Neuronal stem cell (in vitro differentiated cells): ENCODE measurements around the gene HOXA11. TPM values are rescaled to one million over a fixed set of nuclear protein-coding genes. Genes with fewer than 3 reads are reported as not detected.

Source experiments
- DNase-seq: peaks from one replicate; pipeline ENCODE4 v3.0.0-alpha.2; 2013; ENCODE audit warnings: low spot score
- H2AFZ ChIP-seq: one replicate; pipeline ENCODE4 v1.6.1; 2013; ENCODE audit warnings: mild to moderate bottlenecking, low read length, inconsistent platforms
- H2AK5ac ChIP-seq: 2 replicates; pipeline ENCODE4 v1.6.1; 2013; ENCODE audit warnings: low read depth, mild to moderate bottlenecking, inconsistent platforms, low read length, moderate library complexity, mixed read lengths
- H2BK120ac ChIP-seq: 2 replicates; pipeline ENCODE4 v1.6.1; 2013; ENCODE audit warnings: low read depth, mild to moderate bottlenecking, inconsistent platforms, low read length, moderate library complexity, mixed read lengths
- H2BK12ac ChIP-seq: one replicate; pipeline ENCODE4 v1.6.1; 2013; ENCODE audit warnings: low read length, inconsistent platforms
- H2BK15ac ChIP-seq: 2 replicates; pipeline ENCODE4 v1.6.1; 2013; ENCODE audit warnings: mild to moderate bottlenecking, low read length, inconsistent platforms, mixed read lengths
- H2BK5ac ChIP-seq: one replicate; pipeline ENCODE4 v1.6.1; 2013; ENCODE audit warnings: inconsistent platforms, mild to moderate bottlenecking, low read length, moderate library complexity
- H3K14ac ChIP-seq: one replicate; pipeline ENCODE4 v1.6.1; 2013; ENCODE audit warnings: low read length, inconsistent platforms
- H3K18ac ChIP-seq: 2 replicates; pipeline ENCODE4 v1.6.1; 2013; ENCODE audit warnings: low read length, inconsistent platforms
- H3K23ac ChIP-seq: 2 replicates; pipeline ENCODE4 v1.6.1; 2013; ENCODE audit warnings: low read depth, mild to moderate bottlenecking, mixed read lengths, low read length, inconsistent platforms; ENCODE audit not compliant: poor library complexity
- H3K27ac ChIP-seq: replicated peaks from 3 replicates; pipeline ENCODE4 v1.5.1; 2013; ENCODE audit warnings: low read length, inconsistent platforms
- H3K27me3 ChIP-seq, 3 experiments: 2 replicates each; pipeline ENCODE4 v1.6.1; 2013; ENCODE audit warnings: low read length in 3 of 3, mild to moderate bottlenecking in 2 of 3, inconsistent platforms in 1 of 3, low read depth in 1 of 3, mixed read lengths in 1 of 3, moderate library complexity in 1 of 3; ENCODE audit not compliant: control insufficient read depth in 3 of 3, insufficient read depth in 3 of 3
- H3K36me3 ChIP-seq, 2 donors: replicated peaks in 1 of 2; 2 replicates each; pipeline ENCODE4 v1.6.1; 2013; ENCODE audit warnings: low read length in 2 of 2; ENCODE audit not compliant: control insufficient read depth in 2 of 2, insufficient read depth in 2 of 2
- H3K4ac ChIP-seq: 2 replicates; pipeline ENCODE4 v1.6.1; 2013; ENCODE audit warnings: inconsistent platforms, mild to moderate bottlenecking, low read length, moderate library complexity
- H3K4me1 ChIP-seq, 2 donors: 1 replicate in 1 of 2; 2 replicates in 1 of 2; pipeline ENCODE4 v1.6.1; 2013; ENCODE audit warnings: low read length in 2 of 2, low read depth in 1 of 2; ENCODE audit not compliant: control insufficient read depth in 2 of 2, insufficient read depth in 1 of 2
- H3K4me2 ChIP-seq: one replicate; pipeline ENCODE4 v1.6.1; 2013; ENCODE audit warnings: mild to moderate bottlenecking, low read length, inconsistent platforms; ENCODE audit not compliant: insufficient read depth, poor library complexity, severe bottlenecking
- H3K4me3 ChIP-seq, 2 donors: 2 replicates each; pipeline ENCODE4 v1.5.1; 2013; ENCODE audit warnings: low read length in 2 of 2, mild to moderate bottlenecking in 2 of 2, inconsistent platforms in 1 of 2, moderate library complexity in 1 of 2
- H3K79me1 ChIP-seq: one replicate; pipeline ENCODE4 v1.6.1; 2013; ENCODE audit warnings: low read depth, mild to moderate bottlenecking, inconsistent platforms, low read length, moderate library complexity
- H3K9ac ChIP-seq: one replicate; pipeline ENCODE4 v1.6.1; 2013; ENCODE audit warnings: mild to moderate bottlenecking, low read depth, low read length, inconsistent platforms; ENCODE audit not compliant: poor library complexity
- H3K9me3 ChIP-seq, 2 donors: replicated peaks in 1 of 2; 2 replicates each; pipeline versions ENCODE3 to v1.6.1; 2013; ENCODE audit warnings: low read length in 2 of 2, mild to moderate bottlenecking in 2 of 2, inconsistent platforms in 1 of 2, low read depth in 1 of 2, mixed read lengths in 1 of 2, moderate library complexity in 1 of 2; ENCODE audit not compliant: control insufficient read depth in 2 of 2, insufficient read depth in 1 of 2
- H4K8ac ChIP-seq: one replicate; pipeline ENCODE4 v1.6.1; 2013; ENCODE audit warnings: low read depth, mild to moderate bottlenecking, inconsistent platforms, low read length, moderate library complexity
- H4K91ac ChIP-seq: one replicate; pipeline ENCODE4 v1.6.1; 2013; ENCODE audit warnings: low read length, low read depth, mild to moderate bottlenecking, inconsistent platforms; ENCODE audit not compliant: poor library complexity
- WGBS, 2 donors: extraction: QIAGEN DNeasy Blood & Tissue Kit; methylation state at CpG; one replicate each; pipeline ENCODE4 v1.1.7; 2013; ENCODE audit warnings: missing lambda C conversion rate in 2 of 2, mixed read lengths in 1 of 2; ENCODE audit not compliant: insufficient read length in 2 of 2, insufficient replicate concordance in 1 of 2; ENCODE audit errors: extremely low coverage in 2 of 2; 5-methylcytosine and 5-hydroxymethylcytosine counted together
- polyA plus RNA-seq, 2 experiments: library from polyadenylated mRNA; stranded (reverse); fragments of 200-250 nt; gene quantifications; one replicate each; pipeline ENCODE4 v1.2.3, GENCODE V29; 2013

HOXA11 gene
- not detected for polyA plus RNA-seq (2013, experiment 1 of 2)
- polyA plus RNA-seq (2013, experiment 2 of 2) = not detected

DNA sequence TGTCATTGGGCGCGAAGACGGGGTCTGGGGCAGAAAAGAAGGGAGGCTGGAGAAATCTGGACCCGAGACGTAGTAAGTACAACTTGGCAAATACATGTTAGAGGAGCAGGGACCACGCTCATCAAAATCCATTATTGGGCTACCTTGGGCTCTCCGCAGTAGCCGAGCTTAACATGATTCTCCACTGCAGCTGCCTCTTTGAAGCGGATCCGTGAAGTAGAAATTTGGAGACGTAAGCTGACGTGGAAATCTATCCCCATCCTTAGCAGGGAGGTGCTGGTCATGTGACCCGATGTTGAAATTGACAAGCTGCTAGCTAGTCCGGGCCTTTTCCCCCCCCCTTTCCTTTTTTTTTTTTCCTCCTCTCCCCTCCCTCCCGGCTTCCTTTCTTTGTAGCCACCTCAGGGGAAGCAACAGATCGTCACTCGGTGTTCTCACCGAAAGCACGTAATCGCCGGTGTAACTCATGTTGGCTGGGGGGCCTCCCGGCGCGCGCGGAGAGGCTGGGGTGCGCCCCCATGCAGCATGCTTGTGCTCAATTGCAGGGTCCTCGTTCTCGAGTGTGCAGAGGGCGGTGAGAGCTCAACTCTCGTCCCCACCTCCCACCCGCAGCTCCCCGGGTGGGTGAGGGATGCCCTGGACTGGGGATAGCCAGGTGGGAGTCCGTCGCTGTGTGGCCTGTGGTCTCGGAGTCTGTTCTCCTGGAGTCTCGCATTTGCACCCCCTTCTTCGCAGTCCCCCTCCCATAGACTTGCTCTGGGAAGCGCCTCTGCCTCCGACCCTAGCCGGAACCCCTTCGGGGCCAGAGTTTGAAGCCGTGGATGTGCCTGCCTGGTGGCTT, at the start of gene HOXA11:
HOXA11 (minus strand) TSS at position 220 of the 841 bp plus-strand sequence; CDS start at position 132, 88 bp downstream.
- no CpG with 5 or more reads among the region's 43 CpGs for WGBS, 2 donors
- peak within 1 kb of the TSS; percentile 24 for H3K4me2 ChIP-seq
- peaks cover 0 to 3% of the 10 kb centered on the region in 2 donors for H3K4me1 ChIP-seq
- peaks cover 75 to 99% (median 95%) of the 10 kb centered on the region in 3 experiments for H3K27me3 ChIP-seq
- H2BK12ac ChIP-seq = peak within 1 kb of the TSS; percentile 68
- H3K36me3 ChIP-seq = no peaks in the 10 kb centered on the region
- no peak within 1 kb of the TSS for H3K9ac ChIP-seq
- peak within 1 kb of the TSS in 1 of 2 donors; percentile 25 for H3K4me3 ChIP-seq
- no peak within 1 kb of the TSS for H2BK120ac ChIP-seq
- no peak within 1 kb of the TSS for H4K91ac ChIP-seq
- H4K8ac ChIP-seq = no peak within 1 kb of the TSS
- peak within 1 kb of the TSS; percentile 88 for H2AFZ ChIP-seq
- H3K27ac ChIP-seq = no peak within 1 kb of the TSS
- H2BK15ac ChIP-seq = no peak within 1 kb of the TSS
- DNase-seq = no peak
- H3K23ac ChIP-seq = peak within 1 kb of the TSS; percentile 82
- no peak within 1 kb of the TSS for H3K4ac ChIP-seq
- no peak within 1 kb of the TSS for H2BK5ac ChIP-seq
- peaks cover 0 to 6% of the 10 kb centered on the region in 2 donors for H3K9me3 ChIP-seq
- H3K18ac ChIP-seq = no peak within 1 kb of the TSS
- no peak within 1 kb of the TSS for H2AK5ac ChIP-seq
- no peaks in the 10 kb centered on the region for H3K79me1 ChIP-seq
- peak within 1 kb of the TSS; percentile 50 for H3K14ac ChIP-seq

DNA sequence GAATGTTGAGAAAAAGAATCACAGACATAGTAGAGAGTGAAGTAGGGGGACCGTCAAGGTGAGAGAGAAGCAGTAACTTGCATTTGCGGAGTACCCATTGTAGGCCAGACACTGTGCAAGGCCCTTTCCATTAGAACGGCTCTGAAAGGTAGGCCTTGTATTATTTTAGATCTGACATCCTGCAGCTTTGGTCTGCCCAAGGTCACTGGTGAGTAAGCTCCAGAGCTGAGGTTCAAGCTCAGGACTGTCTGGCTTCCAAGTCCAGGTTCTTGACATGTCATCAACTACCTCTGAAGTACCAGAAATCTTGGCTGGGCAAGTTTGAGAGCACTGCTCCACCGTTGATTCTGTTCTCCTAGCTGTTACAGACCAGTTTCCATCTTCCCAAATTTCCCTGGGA, 44.4 kb upstream of the HOXA11 start:
- no peak overlapping the region for H3K14ac ChIP-seq
- H3K4ac ChIP-seq = no peak overlapping the region
- no CpG with 5 or more reads among the region's 4 CpGs for WGBS, 2 donors
- no peak overlapping the region for H2AFZ ChIP-seq
- H2BK12ac ChIP-seq = no peak overlapping the region
- H2BK15ac ChIP-seq = no peak overlapping the region
- no peaks in the 10 kb centered on the region for H3K36me3 ChIP-seq
- H3K9me3 ChIP-seq = no peaks in the 10 kb centered on the region
- peaks cover 8 to 50% (median 35%) of the 10 kb centered on the region in 3 experiments for H3K27me3 ChIP-seq
- H3K18ac ChIP-seq = no peak overlapping the region
- H3K4me3 ChIP-seq = no peak overlapping the region
- H3K9ac ChIP-seq = no peak overlapping the region
- H3K4me2 ChIP-seq = no peak overlapping the region
- no peak overlapping the region for H4K8ac ChIP-seq
- no peak overlapping the region for H2BK5ac ChIP-seq
- no peak overlapping the region for H3K23ac ChIP-seq
- H3K27ac ChIP-seq = no peak overlapping the region
- no peak for DNase-seq
- H3K4me1 ChIP-seq = no peaks in the 10 kb centered on the region
- no peak overlapping the region for H2BK120ac ChIP-seq
- no peak overlapping the region for H2AK5ac ChIP-seq
- H3K79me1 ChIP-seq = no peaks in the 10 kb centered on the region
- no peak overlapping the region for H4K91ac ChIP-seq

DNA sequence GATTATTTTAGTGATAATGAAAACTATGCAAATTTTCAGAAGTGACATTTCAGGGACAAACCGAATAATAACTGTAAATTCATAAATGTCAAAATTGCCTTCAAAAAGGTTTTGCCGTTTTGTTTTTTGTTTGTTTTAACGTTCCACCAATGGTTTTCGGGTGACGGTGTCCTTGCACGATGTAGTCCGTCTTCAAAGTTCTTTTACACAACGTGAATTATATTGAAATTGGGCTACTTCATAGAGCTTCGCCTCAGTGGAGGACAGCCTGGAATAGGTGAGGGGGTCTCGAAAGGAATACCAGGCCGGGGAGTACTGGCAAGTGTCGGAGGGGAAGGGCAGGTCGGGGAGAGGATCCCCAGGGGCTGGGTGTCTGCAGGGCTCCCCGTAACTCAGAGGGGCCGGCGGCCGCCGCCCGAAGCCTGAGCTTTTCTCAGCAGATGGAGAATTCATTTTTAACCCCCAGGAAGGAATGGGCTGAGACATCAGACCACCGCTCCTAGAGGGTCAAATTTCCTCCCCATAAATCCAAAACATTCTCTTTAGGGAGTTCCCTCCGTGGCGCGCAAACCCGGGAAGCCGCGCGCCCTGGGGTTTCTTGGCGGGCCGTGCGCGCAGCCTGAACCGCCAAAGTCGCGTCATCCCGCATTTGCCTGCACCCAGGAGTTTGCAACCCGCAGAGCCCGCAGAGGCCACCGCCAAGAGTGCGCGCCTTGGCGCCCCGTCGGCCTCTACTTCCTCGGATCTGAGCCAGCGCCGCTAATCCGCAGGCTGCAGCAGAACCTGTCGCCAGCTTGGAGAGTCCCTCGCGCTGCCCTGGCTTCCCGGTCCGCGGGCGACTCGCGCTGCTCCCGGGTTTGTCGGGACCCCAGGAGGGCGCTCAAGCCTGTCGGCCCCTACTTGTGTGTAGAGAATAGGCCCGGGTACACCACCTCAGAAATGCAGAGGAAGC, 40.2 kb upstream of the HOXA11 start:
- Histone ChIP-seq H3K23ac (no peak overlapping the region), H3K4me1 (no peaks in the 10 kb centered on the region), H3K4ac (no peak overlapping the region), H2BK120ac (no peak overlapping the region), H3K18ac (no peak overlapping the region), H2AFZ (peak overlapping the region; percentile 53), H2AK5ac (no peak overlapping the region), H3K27ac (no peak overlapping the region), H3K79me1 (no peaks in the 10 kb centered on the region), H3K4me3 (no peak overlapping the region), H2BK12ac (no peak overlapping the region), H3K9ac (no peak overlapping the region), H2BK15ac (no peak overlapping the region), H3K4me2 (peak overlapping the region; percentile 30), H3K9me3 (peaks cover 0 to 2% of the 10 kb centered on the region in 2 donors), H2BK5ac (no peak overlapping the region), H4K8ac (no peak overlapping the region), H4K91ac (no peak overlapping the region), H3K27me3 (peaks cover 14 to 89% (median 58%) of the 10 kb centered on the region in 3 experiments), H3K14ac (no peak overlapping the region), H3K36me3 (no peaks in the 10 kb centered on the region)
- DNase-seq = peak; percentile 39
- WGBS, 2 donors = no CpG with 5 or more reads among the region's 61 CpGs
